OCI-LY3 (cell line): ENCODE data around the gene ARHGAP40.
"Not testable (repeated sequence)": the region's sequence is repeated elsewhere in the genome, so short reads cannot be mapped to it uniquely, and the experiment has no call there.

Experiments used
- EZH2phosphoT487 ChIP-seq: fragments of 200-600 bp; shearing (Covaris generic); IDR thresholded peaks from 2 replicates; pipeline ENCODE4 v1.6.1; 2018; ENCODE audit warnings: antibody characterized with exemption, mixed run types, low read depth
- TF ChIP-seq, protein P1 (sequence below): fragments of 200-600, 300-600 bp; sonication (generic); IDR thresholded peaks from 2 replicates; pipeline ENCODE4 v1.5.1; 2014; ENCODE audit warnings: antibody characterized with exemption, low read length, low read depth

DNA sequence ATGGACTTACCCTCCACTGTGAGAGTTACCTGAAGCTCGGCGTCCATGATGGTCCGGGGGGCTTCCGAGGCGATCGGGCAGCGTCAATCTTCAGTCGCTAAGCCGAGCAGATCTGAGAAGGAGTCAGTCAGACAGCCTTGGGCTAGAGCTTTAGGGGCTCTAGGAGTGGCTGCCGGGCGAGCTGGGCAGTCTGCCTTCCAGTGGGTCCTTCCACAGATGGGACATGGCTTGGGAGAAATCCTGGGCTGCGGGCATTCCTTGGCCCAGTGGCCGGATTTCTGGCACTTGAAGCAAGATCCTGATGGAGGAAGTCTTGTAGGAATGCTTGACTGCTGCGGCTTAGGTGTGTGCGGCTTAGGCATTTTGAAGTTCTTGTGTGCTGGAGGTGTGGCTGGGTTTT is 5.7 kb upstream of the ARHGAP40 start:
- TF ChIP-seq, protein P1, sequence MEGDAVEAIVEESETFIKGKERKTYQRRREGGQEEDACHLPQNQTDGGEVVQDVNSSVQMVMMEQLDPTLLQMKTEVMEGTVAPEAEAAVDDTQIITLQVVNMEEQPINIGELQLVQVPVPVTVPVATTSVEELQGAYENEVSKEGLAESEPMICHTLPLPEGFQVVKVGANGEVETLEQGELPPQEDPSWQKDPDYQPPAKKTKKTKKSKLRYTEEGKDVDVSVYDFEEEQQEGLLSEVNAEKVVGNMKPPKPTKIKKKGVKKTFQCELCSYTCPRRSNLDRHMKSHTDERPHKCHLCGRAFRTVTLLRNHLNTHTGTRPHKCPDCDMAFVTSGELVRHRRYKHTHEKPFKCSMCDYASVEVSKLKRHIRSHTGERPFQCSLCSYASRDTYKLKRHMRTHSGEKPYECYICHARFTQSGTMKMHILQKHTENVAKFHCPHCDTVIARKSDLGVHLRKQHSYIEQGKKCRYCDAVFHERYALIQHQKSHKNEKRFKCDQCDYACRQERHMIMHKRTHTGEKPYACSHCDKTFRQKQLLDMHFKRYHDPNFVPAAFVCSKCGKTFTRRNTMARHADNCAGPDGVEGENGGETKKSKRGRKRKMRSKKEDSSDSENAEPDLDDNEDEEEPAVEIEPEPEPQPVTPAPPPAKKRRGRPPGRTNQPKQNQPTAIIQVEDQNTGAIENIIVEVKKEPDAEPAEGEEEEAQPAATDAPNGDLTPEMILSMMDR = not testable (repeated sequence)
- TF ChIP-seq EZH2phosphoT487 = not testable (repeated sequence)
